GM19438 (cell line): ENCODE results near the gene WDR77.

Source experiments
- ATAC-seq: cut with Tn5 transposase; IDR thresholded peaks from one replicate; pipeline ENCODE4 v1.9.1; 2021; ENCODE audit warnings: low read depth; ENCODE audit not compliant: unreplicated experiment

Gene WDR77

DNA sequence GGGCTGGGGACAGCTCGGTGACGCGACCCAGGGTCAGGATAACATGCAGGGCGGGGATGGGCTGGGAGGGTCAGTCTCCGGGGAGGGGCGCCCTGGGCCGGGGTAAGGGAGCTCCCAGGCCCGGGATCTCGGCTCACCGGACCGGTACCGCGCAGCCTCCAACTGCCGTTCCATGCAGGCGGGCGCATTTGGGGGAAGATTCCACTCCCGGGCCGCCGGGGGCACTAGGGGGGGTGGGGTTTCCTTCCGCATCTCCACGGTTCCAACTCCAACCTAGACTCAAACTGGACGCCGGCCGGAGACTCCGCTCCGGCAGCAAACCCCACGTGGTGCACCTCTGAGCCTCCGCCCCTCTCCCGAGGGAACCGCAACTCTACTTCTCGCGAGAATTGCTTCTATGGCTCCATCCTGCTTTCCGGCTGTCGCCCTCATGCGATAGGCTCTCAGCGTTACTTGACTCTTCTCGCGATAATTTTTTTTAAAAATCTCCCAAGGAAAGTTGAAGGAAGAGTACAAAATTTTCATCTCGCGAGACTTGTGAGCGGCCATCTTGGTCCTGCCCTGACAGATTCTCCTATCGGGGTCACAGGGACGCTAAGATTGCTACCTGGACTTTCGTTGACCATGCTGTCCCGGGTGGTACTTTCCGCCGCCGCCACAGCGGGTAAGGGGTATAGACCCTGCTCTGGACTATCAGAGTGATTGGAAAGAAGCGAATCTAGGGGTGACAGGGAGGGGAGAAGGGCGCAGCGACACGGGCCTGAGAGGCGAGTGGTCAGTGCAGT is at the start of gene WDR77, which contains the start of gene ATP5PB:
Gene WDR77 (minus strand): TSS at position 339 of the 785 bp plus-strand sequence. CDS start 87 bp downstream, at position 252.
Gene ATP5PB (plus strand): TSS at position 547 of the 785 bp plus-strand sequence. CDS start 78 bp downstream, at position 625.
- ATAC-seq, result peak; percentile 87

DNA sequence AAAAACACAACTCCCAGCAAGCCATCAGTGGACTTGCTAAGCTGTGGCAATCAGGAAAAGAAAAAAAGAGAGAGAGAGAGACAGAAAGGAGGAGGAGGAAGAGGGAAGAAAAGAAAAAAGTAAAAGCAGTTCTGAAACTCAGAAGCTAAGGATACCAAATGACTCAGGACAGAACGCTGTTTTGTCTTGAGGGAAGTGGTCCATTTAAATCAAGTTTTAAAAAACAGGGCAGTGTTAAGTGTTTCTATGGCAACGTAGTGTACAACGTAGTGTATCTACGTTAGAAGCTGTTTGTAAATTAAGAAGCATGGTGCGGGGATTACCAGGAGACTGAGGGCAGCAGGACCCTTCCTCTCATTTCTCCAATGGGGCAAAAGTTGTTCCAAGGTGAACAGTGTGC is 48.5 kb upstream of the WDR77 start:
- ATAC-seq, result no peak

DNA sequence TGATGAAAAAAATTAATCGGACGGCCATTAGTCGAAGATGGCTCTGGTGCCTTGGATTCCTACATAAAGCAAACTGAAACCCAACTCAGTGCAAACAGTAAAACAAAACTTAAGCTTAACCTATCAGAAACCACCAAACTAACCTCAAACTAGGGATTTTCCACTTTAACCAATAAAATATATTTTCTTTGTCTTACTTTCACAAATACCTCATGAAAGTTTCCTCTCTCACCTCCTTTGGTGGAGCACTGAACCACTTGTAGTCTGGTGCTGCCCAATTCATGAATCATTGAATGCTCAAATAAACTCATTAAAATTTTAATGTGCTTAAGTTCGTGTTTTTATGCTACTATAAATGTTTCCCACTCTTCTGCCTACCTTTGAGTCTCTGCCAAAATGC is 47.3 kb upstream of the WDR77 start:
- no peak for ATAC-seq

DNA sequence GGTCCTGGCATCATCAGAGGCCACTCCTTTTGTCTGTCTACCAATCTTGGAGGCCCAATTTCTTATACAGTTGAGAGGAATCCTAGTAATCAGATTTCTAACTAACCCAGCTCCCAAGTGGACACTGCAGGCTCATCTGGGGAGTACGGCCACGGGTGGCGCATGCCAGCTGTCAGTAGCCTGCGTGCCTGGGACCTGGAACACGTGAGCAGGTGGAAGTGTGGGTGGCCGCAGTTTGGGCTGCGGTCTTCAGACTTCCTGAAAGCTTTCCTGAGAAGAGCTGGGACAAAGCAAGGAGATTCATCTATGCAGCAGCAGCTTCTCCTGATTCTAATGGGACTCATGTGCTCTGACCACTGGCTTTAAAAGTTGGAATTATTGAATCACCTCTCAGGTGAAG is 42.0 kb upstream of the WDR77 start:
- ATAC-seq, result no peak

DNA sequence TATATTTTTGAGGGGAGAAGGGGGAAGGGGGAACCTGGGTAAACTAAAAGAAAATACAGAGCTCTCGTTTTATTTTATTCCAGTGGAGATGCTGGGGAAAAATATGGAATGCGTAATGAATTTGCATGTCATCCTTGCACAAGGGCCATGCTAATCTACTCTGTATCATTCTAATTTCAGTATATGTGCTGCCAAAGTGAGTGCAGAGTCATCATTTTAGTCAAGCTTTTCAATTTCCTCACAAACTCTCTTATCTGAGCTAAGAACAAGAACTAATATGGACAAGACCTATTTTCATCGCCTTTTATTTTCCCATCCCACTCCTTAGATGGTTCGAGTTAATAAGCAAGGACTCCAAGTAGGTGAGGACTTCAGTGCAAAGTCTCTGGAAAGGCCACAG is 41.2 kb upstream of the WDR77 start:
- no peak for ATAC-seq

DNA sequence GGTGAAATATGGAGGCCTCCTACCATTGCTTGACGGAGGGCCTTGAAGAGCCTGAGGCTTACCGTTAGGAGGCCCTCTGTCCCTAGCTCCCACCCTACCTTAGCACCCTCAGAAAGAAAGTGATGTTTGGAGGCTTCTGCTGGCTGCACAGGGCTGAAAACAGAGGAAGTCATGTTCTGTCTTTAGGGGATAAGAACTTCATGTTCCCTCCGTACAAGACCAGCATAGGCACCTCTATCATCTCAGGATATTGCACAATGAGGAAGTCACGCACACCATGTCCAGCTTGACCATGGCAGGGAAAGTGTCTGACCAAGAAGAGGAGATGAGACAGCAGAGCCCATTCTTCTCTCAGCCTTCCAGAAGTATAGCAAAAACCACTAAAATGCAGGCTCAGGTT is 40.5 kb upstream of the WDR77 start:
- ATAC-seq, result no peak

DNA sequence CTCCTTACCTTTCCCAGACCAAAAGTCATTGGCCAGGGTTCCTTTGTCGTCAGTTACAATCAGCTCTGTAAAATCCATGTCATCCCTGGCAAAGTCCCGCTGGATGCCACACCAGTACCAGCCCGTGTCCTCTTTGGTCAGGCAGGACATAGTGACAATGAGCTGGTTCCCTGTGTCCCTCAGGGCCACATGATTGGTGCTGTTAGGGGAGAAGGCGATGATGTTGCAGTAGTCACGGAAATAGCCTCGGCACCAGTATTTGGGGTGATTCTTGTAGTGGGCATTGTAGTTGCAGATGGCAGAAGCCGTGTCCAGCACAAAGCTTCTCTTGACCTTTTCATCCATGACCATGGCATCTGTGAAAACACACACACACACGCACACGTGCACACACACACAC is 39.6 kb upstream of the WDR77 start:
- ATAC-seq, result no peak

DNA sequence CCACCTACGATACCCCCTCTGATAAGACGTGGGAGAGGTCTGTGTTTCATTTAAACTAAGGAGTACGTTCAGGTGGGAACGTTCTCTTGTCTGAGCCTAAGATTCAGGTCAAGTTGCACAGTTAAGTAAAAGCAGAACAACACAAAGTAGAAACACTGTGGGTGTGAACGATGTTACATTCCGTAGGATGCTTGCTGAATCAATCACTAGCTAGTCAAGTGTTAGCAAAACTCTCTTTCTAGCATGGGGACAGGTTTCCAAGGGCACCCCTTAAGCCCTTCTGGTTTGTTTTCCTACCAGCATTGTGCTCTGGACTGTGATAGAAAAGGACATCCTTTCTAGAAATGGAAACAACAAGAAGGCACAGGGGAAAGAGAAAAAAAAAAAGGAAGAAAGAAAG is 38.1 kb upstream of the WDR77 start:
- no peak for ATAC-seq

DNA sequence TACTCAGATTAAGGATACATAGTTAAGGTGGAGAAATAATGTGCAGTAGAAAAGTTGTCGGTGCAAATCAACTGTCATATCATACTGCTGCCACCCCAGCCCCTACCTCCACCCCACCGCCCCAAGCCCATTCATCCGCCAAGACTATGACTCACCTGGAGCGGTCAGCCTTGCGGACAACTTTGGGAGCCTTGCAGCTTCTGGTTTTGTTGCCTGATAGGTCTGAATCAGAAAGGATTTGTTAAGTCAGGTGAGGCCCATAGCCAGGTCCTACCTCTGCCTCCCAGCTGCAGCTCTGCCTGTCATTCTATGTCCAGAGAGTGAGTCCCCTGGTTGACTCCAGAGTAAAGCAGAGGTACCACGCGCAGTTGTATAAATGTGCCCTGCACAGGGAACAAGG is 37.4 kb upstream of the WDR77 start:
- no peak for ATAC-seq

DNA sequence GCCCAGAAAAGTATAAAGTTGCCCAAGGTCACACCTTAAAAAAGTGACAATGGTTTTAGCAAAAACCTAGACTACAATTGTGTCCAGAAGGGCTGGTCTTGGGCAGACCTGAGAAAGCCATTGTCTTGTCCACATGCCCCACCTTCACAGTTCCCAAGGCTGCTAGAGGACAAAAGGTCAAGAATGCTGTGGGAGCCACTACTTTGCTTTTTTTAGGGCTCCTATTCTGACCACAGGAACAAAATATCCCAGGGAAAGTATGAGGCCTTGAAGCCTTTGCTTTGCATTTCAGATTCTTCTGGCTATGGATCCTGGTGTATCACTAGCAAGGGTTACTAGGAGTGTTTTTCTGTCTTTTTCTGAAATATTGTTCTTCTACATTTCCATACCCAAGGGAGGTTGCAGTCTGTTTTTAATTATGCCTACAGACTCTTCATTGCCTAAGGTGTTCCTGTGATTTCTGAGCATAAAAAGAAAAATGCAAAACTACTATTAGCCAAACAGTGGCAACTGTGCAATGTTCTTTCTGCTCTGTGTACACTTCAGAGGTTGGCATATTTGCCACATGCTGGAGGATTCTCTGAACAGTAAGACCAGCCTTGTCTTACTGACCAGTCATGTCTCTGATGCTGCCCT is 35.5 kb upstream of the WDR77 start:
- no peak for ATAC-seq

DNA sequence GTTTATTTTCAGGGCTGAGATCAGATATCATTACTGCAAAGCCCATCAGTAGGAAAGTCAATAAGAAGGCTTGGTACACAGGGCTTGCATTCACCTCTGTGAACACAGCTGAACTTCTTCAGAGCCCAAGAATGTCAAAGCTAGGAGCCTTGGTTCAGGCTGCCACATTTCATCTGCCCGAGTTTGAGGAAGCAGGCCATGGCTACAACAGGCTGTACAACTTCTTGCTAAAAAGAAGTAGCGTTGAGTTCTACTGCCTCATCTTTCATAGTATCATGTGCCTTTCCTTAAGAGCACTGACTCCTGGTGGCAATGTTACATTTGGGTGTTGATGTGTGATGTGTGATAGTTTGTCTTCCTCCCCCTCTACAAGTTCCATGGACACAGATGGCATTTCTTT is 34.8 kb upstream of the WDR77 start:
- ATAC-seq, result no peak

DNA sequence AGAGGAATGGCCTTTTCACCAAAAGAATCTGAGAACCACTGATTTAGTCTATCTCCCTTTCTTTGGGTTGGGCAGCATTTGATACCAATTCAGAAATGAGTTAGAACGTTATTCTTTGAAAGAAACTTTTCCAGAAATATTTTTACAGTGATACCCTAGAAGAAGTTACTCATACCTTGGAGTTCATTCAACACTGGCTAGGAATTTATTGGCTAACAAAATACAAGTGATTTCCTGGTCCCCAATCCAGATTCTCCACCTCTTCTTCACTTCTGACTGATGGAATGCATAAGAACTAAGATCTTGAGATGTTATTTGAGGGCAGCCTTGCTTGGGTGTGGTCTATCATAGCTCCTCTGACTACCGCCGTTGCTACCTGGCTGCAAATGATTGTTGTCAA is 34.1 kb upstream of the WDR77 start:
- no peak for ATAC-seq

DNA sequence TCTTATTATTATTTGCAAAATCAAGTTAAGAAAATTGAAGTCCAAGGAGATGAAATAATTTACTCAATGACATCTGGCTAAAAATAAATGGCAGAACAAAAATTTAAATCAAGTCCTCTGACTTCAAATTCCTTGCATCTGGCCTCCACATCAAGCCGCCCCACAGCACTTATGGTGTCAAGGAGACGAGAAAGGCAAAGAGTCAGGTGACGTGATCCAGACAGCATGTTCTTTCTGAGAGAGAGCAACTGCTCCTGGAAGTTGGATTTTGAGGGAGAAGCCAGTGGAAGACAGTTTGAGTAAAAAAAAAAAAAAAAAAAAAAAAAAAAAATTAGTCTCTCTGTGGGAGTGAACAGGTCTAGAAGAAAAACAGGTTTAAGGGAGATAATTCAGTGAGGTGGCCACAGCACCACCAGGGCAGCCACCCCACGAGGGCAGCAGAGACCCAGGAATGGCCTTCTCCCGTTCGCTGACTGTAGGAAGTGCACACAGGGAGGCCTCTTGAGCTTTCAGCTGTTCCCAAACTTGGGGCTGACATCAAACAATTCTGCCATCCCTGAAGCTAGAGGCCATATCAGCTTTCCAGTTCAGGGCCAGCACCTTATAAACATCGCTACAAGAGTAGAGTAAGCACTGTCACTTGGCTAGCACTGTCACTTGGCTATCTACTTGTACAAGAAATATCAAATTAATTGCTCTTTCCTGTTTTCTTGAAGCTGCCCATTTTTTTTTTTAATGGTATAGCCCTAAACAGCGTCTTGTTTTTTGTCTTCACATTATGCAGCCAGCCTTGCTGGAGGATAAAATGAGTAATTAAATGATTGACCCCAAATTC is 32.5 kb upstream of the WDR77 start:
- ATAC-seq, result no peak

DNA sequence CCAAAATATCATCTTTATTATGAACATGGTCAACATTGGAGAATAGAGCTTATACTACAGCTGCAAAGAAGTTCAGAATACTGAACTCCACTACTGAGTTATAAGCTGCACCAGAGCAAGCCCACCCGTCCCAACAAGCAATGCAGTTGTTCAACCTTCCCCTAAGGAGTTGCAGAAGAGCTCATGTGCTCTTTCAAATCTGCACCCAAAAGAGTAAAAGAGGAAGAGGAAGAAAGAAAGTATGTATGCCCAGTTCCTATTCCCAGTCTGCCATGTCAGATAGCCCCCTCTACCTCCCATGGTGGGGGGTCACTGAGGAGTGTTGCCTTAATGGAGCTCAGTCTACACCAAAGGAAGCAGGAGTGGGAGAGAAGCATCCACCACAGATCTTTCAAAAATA is 31.6 kb upstream of the WDR77 start:
- no peak for ATAC-seq

DNA sequence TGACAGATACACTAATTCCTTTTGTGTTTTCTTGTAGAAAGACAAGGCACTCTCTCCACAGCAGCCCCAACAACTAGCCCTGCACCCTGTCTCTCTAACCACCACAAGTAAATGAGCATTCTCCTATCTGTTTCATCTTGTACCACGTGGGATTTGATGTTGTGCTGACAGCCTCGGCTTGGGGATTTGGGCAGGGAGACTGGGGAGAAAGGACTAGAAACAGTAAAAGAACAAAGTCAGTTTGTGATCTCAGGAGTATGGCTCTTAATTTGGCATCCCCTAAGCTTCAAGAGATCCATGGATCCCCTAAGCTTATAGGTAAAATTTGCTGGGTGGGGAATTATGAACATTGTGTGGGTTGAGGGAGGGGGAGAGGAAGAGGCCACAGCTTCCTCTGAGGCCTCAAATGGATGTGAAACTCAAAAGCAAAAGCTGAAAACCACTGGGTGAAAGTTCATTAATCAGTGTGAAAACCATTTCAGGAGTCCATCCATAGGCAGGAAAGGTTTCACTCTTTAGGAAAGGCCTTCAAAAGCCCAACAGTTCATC is 27.8 kb upstream of the WDR77 start:
- ATAC-seq, result peak; percentile 82

DNA sequence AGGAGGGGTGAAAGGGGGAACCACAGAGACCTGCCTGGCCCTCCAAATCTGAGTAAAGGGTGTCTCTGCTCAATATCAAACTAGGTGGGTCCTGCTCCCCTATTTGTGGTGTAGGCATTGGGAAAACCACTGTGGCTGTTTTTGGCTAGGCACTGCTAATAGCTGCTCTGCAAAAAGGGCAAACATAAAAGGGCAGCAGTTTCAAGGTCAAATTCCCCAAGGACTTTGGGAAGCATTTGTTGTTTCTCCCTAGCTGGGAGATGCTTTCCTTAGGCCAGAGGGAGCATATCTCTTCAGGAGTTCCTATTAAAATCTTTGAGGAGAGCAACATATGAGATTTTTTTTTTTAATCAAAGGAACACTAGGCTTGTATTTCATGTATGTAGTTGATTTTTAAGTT is 27.2 kb upstream of the WDR77 start:
- ATAC-seq, result no peak

DNA sequence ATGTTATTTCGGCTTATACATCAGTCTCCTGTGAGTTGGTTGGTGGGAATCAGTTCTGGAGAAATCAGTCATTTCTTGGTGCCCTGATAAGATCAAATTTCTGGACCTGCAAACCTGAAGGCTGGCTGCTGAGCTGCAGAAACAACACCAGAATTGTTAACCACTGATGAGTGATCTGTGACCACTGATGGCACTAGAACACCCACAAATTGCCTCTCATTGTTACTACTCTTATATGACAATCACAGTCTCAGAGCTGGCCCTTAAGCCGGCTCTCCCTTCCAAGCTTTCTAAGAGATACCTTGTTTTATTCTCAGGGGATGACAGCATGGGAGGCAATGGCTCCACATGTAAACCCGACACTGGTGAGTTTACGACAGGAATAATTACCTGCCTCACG is 26.6 kb upstream of the WDR77 start:
- ATAC-seq, result no peak

DNA sequence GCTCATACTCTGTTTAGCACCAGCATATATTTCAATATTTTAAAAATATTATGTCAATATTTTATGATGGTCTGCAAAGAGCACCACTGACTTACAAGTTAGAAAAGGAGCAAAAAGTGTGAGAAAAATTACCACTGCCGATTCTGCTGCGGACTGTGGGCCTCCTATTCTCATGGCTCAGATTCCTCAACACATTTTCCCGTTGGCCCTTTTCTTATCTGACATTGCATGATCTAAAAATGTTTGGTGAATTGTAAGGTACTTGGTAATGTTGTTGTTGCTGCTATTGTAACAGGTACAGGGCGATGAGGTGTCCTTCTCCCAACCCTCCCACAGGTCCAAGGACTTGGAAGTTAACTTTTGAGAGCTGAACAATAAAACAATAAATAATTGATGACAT is 25.5 kb upstream of the WDR77 start:
- no peak for ATAC-seq

DNA sequence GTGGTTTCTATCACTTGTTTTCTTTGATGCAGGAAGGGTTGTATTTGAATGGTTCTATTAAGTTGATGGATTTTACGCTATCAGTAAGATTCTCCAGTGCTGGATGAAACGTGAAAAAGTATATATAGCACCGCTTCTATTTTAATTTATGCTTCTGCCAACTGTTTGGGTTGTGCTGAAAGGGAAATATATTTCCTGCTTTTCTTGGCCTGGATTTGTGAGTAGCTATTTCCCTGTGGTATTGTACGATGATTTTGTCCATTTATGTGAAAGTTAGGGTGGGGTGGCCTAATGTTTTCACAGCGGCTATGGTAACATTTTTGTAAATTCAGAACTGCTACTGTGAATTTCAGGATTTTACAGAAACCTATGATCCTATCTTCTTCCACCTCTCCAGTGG is 25.1 kb upstream of the WDR77 start:
- ATAC-seq, result no peak

DNA sequence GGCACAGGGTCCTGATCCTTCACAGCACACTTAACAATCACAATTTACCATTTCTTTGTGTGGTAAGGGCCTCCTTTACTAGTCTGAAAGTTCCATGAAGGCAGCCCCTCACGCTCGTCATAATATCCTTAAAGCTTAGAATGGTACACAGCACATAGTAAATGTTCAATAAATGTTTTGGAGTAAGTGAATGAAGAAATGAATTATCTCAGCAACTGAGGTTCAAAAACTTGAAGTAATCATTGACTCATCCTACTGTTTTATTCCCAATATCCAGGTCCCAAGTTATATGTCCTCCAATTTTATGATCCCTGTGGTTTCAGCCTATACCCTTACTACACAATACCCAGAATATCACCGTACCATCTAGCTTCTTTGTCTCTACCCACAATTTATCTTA is 22.5 kb upstream of the WDR77 start:
- no peak for ATAC-seq

DNA sequence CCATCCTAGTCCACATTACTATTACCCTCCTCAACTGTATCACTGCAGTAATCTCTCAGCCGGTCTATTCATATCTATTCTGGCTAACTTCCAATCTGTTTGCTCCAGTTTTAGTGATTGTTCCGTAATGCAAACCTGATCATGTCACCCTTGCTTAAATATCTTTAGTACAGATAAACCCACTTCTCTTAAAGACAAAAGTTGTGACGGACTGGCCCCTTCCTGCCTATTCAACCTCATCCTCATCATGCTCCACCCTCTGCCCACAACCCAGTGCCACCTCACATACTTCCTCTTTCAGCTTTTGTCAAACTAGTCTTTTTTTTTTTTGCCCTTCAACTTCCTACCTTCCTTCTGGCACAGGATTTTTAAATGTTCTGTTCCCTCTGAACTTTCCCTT is 22.0 kb upstream of the WDR77 start:
- no peak for ATAC-seq
